Stimulated activated CD8-positive, alpha-beta memory T cell treated with anti-CD3 and anti-CD28 coated beads, Interleukin-7, amount 100 ng/mL, for 1 hour (primary cell): ENCODE measurements around the gene PLIN3.
"Not testable (repeated sequence)": the region's sequence is repeated elsewhere in the genome, so short reads cannot be mapped to it uniquely, and the experiment has no call there.

Experiments used
- DNase-seq, 2 donors: peaks; one replicate each; pipeline ENCODE4 v3.0.0-alpha.2; 2020; ENCODE audit warnings: low read depth in 2 of 2

PLIN3 gene

GRCh38 chr19:4847190-4847973 lies 20.1 kb downstream of the PLIN3 start:
- no peak for DNase-seq

GRCh38 chr19:4845975-4846374 lies 21.5 kb downstream of the PLIN3 start:
- not testable (repeated sequence) for DNase-seq

- no peak for DNase-seq
These were observed 22.9 kb downstream of the PLIN3 start for GRCh38 chr19:4844348-4845179.

- DNase-seq: no peak
These were observed 23.9 kb downstream of the PLIN3 start for GRCh38 chr19:4843647-4843965.

GRCh38 chr19:4839192-4839591 lies 28.3 kb downstream of the PLIN3 start:
- DNase-seq: no peak

- DNase-seq: no peak
These were observed 34.7 kb downstream of the PLIN3 start for GRCh38 chr19:4832776-4833175.

- DNase-seq: not testable (repeated sequence)
These were observed 35.5 kb downstream of the PLIN3 start for GRCh38 chr19:4831979-4832340.

- peak; percentile 50 to 51 for DNase-seq
These were observed 36.0 kb downstream of the PLIN3 start, which contains the start of gene TICAM1 for GRCh38 chr19:4831304-4831978. Gene TICAM1 (minus strand): TSS chr19:4831712. CDS start chr19:4818377, 13,335 bp downstream.

- DNase-seq: no peak
These were observed 36.6 kb downstream of the PLIN3 start for GRCh38 chr19:4830768-4831265.

- no peak for DNase-seq
These were observed 37.1 kb downstream of the PLIN3 start for GRCh38 chr19:4830332-4830731.

- no peak for DNase-seq
These were observed 38.3 kb downstream of the PLIN3 start for GRCh38 chr19:4829001-4829712.

- no peak for DNase-seq
These were observed 43.9 kb downstream of the PLIN3 start for GRCh38 chr19:4823577-4823976.

- not testable (repeated sequence) for DNase-seq
These were observed 45.1 kb downstream of the PLIN3 start for GRCh38 chr19:4822354-4822753.

GRCh38 chr19:4821265-4821664 lies 46.2 kb downstream of the PLIN3 start:
- no peak for DNase-seq

GRCh38 chr19:4817467-4818277 lies 49.8 kb downstream of the PLIN3 start:
- no peak for DNase-seq

- DNase-seq: no peak
These were observed 50.6 kb downstream of the PLIN3 start for GRCh38 chr19:4816950-4817278.

GRCh38 chr19:4816202-4816949 lies 51.1 kb downstream of the PLIN3 start:
- DNase-seq: no peak

GRCh38 chr19:4815426-4816201 lies 51.9 kb downstream of the PLIN3 start:
- peak; percentile 31 to 38 for DNase-seq
